SK-N-SH (cell line): ENCODE results near the gene BABAM2. TPM values are rescaled to one million over a fixed set of nuclear protein-coding genes. Genes with fewer than 3 reads are reported as not detected.

ENCODE experiments used
- CTCF ChIA-PET: fragments of 300-600, 350-600 bp; formaldehyde crosslinking; extraction: SDS; loops from one replicate; lab custom pipeline; 2021; lab: Yijun Ruan, JAX
- POLR2A ChIA-PET: fragments of 350-600 bp; sonication (Branson Sonifier 250); formaldehyde crosslinking; extraction: SDS; loops from one replicate; lab custom pipeline; 2020; ENCODE audit warnings: antibody characterized with exemption, inconsistent platforms; lab: Yijun Ruan, JAX
- DNase-seq: peaks from one replicate; pipeline ENCODE4 v3.0.0; 2012
- H2AFZ ChIP-seq: fragments of 200-600 bp; sonication (generic); 2 replicates; pipeline ENCODE4 v1.8.1; 2016; ENCODE audit warnings: antibody characterized with exemption, mild to moderate bottlenecking, low read depth
- H3F3A ChIP-seq: fragments of 200-600 bp; sonication (generic); replicated peaks from 2 replicates; pipeline ENCODE3; 2016; ENCODE audit warnings: antibody characterized with exemption, mild to moderate bottlenecking; ENCODE audit not compliant: insufficient read depth
- H3K27ac ChIP-seq, 2 experiments: fragments of 200-500 bp in 1 of 2; fragments of 200-600 bp in 1 of 2; sonication (Bioruptor generic) in 1 of 2; sonication (generic), shearing (Covaris generic) in 1 of 2; 2 replicates each; pipeline versions ENCODE4 v1.5.1 to v1.6.1; 2014 to 2016; ENCODE audit warnings: low read depth in 2 of 2, inconsistent platforms in 1 of 2, low read length in 1 of 2, mild to moderate bottlenecking in 1 of 2, mixed read lengths in 1 of 2
- H3K27me3 ChIP-seq: fragments of 200-600 bp; sonication (generic), shearing (Covaris generic); 2 replicates; pipeline ENCODE4 v1.6.1; 2016; ENCODE audit warnings: mixed run types; ENCODE audit not compliant: insufficient read depth
- H3K36me3 ChIP-seq, 2 experiments: fragments of 200-500 bp in 1 of 2; fragments of 200-600 bp in 1 of 2; sonication (Bioruptor generic) in 1 of 2; sonication (generic) in 1 of 2; replicated peaks in 1 of 2; 2 replicates each; pipeline versions ENCODE3 to v1.5.1; 2014 to 2016; ENCODE audit warnings: low read length in 1 of 2, mild to moderate bottlenecking in 1 of 2; ENCODE audit not compliant: insufficient read depth in 2 of 2, control insufficient read depth in 1 of 2
- H3K4me1 ChIP-seq, 2 experiments: fragments of 200-500 bp in 1 of 2; fragments of 200-600 bp in 1 of 2; sonication (Bioruptor generic) in 1 of 2; sonication (generic), shearing (Covaris generic) in 1 of 2; 2 replicates each; pipeline versions ENCODE4 v1.5.1 to v1.6.1; 2014 to 2016; ENCODE audit warnings: low read depth in 1 of 2, low read length in 1 of 2, mixed run types in 1 of 2; ENCODE audit not compliant: insufficient read depth in 2 of 2, control insufficient read depth in 1 of 2
- H3K4me2 ChIP-seq: fragments of 200-600 bp; sonication (generic), shearing (Covaris generic); 2 replicates; pipeline ENCODE4 v1.6.1; 2017; ENCODE audit warnings: mixed run types
- H3K4me3 ChIP-seq, 2 experiments: fragments of 200-500 bp in 1 of 2; fragments of 200-600 bp in 1 of 2; sonication (Bioruptor generic) in 1 of 2; sonication (generic), shearing (Covaris generic) in 1 of 2; 2 replicates each; pipeline versions ENCODE4 v1.5.1 to v1.8.1; 2014 to 2016; ENCODE audit warnings: low read depth in 2 of 2, inconsistent platforms in 1 of 2, low read length in 1 of 2, mild to moderate bottlenecking in 1 of 2, mixed read lengths in 1 of 2, moderate library complexity in 1 of 2
- H3K79me2 ChIP-seq: fragments of 200-600 bp; sonication (generic); 2 replicates; pipeline ENCODE4 v1.8.1; 2017; ENCODE audit warnings: mild to moderate bottlenecking; ENCODE audit not compliant: insufficient read depth
- H3K9ac ChIP-seq: fragments of 200-600 bp; sonication (generic); 2 replicates; pipeline ENCODE4 v1.6.1; 2017; ENCODE audit warnings: mixed run types
- H3K9me2 ChIP-seq: fragments of 200-600 bp; sonication (generic); 2 replicates; pipeline ENCODE4 v1.6.1; 2017; ENCODE audit warnings: mixed run types
- H3K9me3 ChIP-seq: fragments of 200-600 bp; sonication (generic); 2 replicates; pipeline ENCODE4 v1.6.1; 2017; ENCODE audit warnings: mixed run types, mild to moderate bottlenecking, moderate library complexity
- H4K20me1 ChIP-seq: fragments of 200-600 bp; sonication (generic); 2 replicates; pipeline ENCODE4 v1.6.1; 2017; ENCODE audit warnings: mild to moderate bottlenecking, mixed run types; ENCODE audit not compliant: insufficient read depth
- ELF1 ChIP-seq: IDR thresholded peaks from 2 replicates; pipeline ENCODE4 v1.4.0; 2012
- EZH2phosphoT487 ChIP-seq: fragments of 200-600 bp; sonication (generic); IDR thresholded peaks from 2 replicates; pipeline ENCODE4 v1.6.1; 2017; ENCODE audit warnings: low read depth, mixed run types, mild to moderate bottlenecking, antibody characterized with exemption, moderate library complexity, borderline replicate concordance
- FOSL2 ChIP-seq: IDR thresholded peaks from 2 replicates; pipeline ENCODE4 v1.4.0; 2012; ENCODE audit warnings: low read depth, mild to moderate bottlenecking, moderate library complexity, borderline replicate concordance
- FOXJ3 ChIP-seq: sonication (generic); formaldehyde crosslinking; IDR thresholded peaks from 2 replicates; pipeline ENCODE4 v1.5.1; 2020; ENCODE audit warnings: mild to moderate bottlenecking, missing genetic modification reagents
- JUND ChIP-seq: IDR thresholded peaks from 2 replicates; pipeline ENCODE4 v1.4.0; 2012
- MEF2A ChIP-seq: IDR thresholded peaks from 2 replicates; pipeline ENCODE4 v1.4.0; 2012; ENCODE audit warnings: low read depth, borderline replicate concordance
- NFIC ChIP-seq: IDR thresholded peaks from 2 replicates; pipeline ENCODE4 v1.4.0; 2012; ENCODE audit warnings: borderline replicate concordance
- NRF1 ChIP-seq: IDR thresholded peaks from 2 replicates; pipeline ENCODE4 v1.6.1; 2012; ENCODE audit warnings: low read depth, mild to moderate bottlenecking, low read length
- RCOR1 ChIP-seq: fragments of 150-350 bp; IDR thresholded peaks from 2 replicates; pipeline ENCODE4 v1.6.1; 2017; ENCODE audit warnings: antibody characterized with exemption, low read length
- SIN3A ChIP-seq: IDR thresholded peaks from 2 replicates; pipeline ENCODE4 v1.6.1; 2012; ENCODE audit warnings: low read depth, mild to moderate bottlenecking, low read length, moderate library complexity, borderline replicate concordance
- TAF1 ChIP-seq: IDR thresholded peaks from 2 replicates; pipeline ENCODE4 v1.6.1; 2012; ENCODE audit warnings: low read depth, mild to moderate bottlenecking, low read length, moderate library complexity, borderline replicate concordance
- TCF12 ChIP-seq: IDR thresholded peaks from 2 replicates; pipeline ENCODE4 v1.4.0; 2012
- whole genome bisulfite sequencing: methylation state at CpG from one replicate; pipeline ENCODE4 v1.1.6; 2017; ENCODE audit warnings: low lambda C conversion rate; 5-methylcytosine and 5-hydroxymethylcytosine counted together
- polyA plus RNA-seq, 3 experiments: library from polyadenylated mRNA; depleted of rRNA; stranded (reverse); fragments of >200 nt; gene quantifications; 2 replicates each; pipeline ENCODE4 v1.2.3, GENCODE V29; 2012
- TF ChIP-seq, protein P1 (sequence below): fragments of 150-350 bp; IDR thresholded peaks from 2 replicates; pipeline ENCODE4 v1.6.1; 2016; ENCODE audit warnings: mild to moderate bottlenecking, low read depth, low read length
- TF ChIP-seq, protein P2 (sequence below): IDR thresholded peaks from 2 replicates; pipeline ENCODE4 v1.4.0; 2012; ENCODE audit warnings: low read depth
- TF ChIP-seq, protein P3 (sequence below): IDR thresholded peaks from 2 replicates; pipeline ENCODE4 v1.4.0; 2012; ENCODE audit warnings: low read depth, borderline replicate concordance
- TF ChIP-seq, protein P4 (sequence below): fragments of 200-600 bp; sonication (generic); IDR thresholded peaks from 2 replicates; pipeline ENCODE4 v1.6.1; 2017; ENCODE audit warnings: antibody characterized with exemption, mild to moderate bottlenecking, moderate library complexity

The BABAM2 gene
- polyA plus RNA-seq, 1 of the 3 experiments (the other 2 are of a cell fraction): 34.0 TPM

DNA sequence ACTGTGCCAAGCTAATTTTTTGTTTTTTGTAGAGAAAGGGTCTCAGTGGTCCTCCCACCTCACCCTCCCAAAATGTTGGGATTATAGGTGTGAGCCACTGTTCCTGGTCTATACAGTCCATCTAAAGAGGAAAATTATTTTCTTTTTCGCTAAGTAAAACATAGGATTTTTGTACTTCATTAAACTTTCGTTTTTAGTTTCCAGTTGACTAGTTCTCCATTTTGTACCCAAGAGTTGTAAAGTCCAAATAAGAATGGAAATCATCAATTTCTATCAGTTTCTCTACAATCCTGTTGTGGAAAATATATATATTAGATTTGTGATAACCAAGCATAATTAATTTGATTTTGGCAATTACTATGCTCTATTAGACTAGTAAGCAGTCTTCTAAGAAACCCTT lies 156.4 kb downstream of the BABAM2 start:
- CTCF ChIA-PET: no interaction called here
- Histone ChIP-seq H3K4me2 (no peak overlapping the region), H3K79me2 (no peaks in the 10 kb centered on the region), H3K9me3 (no peaks in the 10 kb centered on the region), H3F3A (no peaks in the 10 kb centered on the region), H3K9ac (no peak overlapping the region), H3K4me1 (peaks cover 0 to 9% of the 10 kb centered on the region in 2 experiments; a peak in 2 of 4 replicates), H3K9me2 (no peaks in the 10 kb centered on the region), H3K36me3 (peaks cover 0 to 5% of the 10 kb centered on the region in 2 experiments), H2AFZ (no peak overlapping the region), H3K27me3 (no peaks in the 10 kb centered on the region), H3K4me3 (no peak overlapping the region), H3K27ac (no peak overlapping the region), H4K20me1 (no peaks in the 10 kb centered on the region)
- 95% methylated on average over 2 of the region's 2 CpGs for WGBS
- DNase-seq: no peak
- TF ChIP-seq FOXJ3 (CRISPR knock-in tag) (no peak), ELF1 (no peak), NFIC (no peak), TAF1 (no peak), RCOR1 (no peak), FOSL2 (no peak), EZH2phosphoT487 (no peak), NRF1 (no peak), SIN3A (no peak), JUND (no peak), MEF2A (no peak), TCF12 (no peak)
- TF ChIP-seq, protein P1, sequence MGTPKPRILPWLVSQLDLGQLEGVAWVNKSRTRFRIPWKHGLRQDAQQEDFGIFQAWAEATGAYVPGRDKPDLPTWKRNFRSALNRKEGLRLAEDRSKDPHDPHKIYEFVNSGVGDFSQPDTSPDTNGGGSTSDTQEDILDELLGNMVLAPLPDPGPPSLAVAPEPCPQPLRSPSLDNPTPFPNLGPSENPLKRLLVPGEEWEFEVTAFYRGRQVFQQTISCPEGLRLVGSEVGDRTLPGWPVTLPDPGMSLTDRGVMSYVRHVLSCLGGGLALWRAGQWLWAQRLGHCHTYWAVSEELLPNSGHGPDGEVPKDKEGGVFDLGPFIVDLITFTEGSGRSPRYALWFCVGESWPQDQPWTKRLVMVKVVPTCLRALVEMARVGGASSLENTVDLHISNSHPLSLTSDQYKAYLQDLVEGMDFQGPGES: no peak
- TF ChIP-seq, protein P2, sequence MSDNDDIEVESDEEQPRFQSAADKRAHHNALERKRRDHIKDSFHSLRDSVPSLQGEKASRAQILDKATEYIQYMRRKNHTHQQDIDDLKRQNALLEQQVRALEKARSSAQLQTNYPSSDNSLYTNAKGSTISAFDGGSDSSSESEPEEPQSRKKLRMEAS: no peak
- TF ChIP-seq, protein P3, sequence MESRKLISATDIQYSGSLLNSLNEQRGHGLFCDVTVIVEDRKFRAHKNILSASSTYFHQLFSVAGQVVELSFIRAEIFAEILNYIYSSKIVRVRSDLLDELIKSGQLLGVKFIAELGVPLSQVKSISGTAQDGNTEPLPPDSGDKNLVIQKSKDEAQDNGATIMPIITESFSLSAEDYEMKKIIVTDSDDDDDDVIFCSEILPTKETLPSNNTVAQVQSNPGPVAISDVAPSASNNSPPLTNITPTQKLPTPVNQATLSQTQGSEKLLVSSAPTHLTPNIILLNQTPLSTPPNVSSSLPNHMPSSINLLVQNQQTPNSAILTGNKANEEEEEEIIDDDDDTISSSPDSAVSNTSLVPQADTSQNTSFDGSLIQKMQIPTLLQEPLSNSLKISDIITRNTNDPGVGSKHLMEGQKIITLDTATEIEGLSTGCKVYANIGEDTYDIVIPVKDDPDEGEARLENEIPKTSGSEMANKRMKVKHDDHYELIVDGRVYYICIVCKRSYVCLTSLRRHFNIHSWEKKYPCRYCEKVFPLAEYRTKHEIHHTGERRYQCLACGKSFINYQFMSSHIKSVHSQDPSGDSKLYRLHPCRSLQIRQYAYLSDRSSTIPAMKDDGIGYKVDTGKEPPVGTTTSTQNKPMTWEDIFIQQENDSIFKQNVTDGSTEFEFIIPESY: no peak
- TF ChIP-seq, protein P4, sequence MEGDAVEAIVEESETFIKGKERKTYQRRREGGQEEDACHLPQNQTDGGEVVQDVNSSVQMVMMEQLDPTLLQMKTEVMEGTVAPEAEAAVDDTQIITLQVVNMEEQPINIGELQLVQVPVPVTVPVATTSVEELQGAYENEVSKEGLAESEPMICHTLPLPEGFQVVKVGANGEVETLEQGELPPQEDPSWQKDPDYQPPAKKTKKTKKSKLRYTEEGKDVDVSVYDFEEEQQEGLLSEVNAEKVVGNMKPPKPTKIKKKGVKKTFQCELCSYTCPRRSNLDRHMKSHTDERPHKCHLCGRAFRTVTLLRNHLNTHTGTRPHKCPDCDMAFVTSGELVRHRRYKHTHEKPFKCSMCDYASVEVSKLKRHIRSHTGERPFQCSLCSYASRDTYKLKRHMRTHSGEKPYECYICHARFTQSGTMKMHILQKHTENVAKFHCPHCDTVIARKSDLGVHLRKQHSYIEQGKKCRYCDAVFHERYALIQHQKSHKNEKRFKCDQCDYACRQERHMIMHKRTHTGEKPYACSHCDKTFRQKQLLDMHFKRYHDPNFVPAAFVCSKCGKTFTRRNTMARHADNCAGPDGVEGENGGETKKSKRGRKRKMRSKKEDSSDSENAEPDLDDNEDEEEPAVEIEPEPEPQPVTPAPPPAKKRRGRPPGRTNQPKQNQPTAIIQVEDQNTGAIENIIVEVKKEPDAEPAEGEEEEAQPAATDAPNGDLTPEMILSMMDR: no peak
- POLR2A ChIA-PET: no interaction called here
